Duodenal mucosa (tissue), 2 donors: Measurements from ENCODE around the gene ZNF416.

Experiments used
- H3K27ac ChIP-seq: one replicate; pipeline ENCODE4 v1.7.0; 2013; ENCODE audit warnings: low read depth, low read length
- H3K27me3 ChIP-seq, 2 donors: one replicate each; pipeline ENCODE4 v1.7.0; 2013; ENCODE audit warnings: low read length in 2 of 2, control low read depth in 1 of 2; ENCODE audit not compliant: insufficient read depth in 2 of 2, control insufficient read depth in 1 of 2
- H3K36me3 ChIP-seq, 2 donors: one replicate each; pipeline ENCODE4 v1.7.0; 2013; ENCODE audit warnings: low read length in 2 of 2, control low read depth in 1 of 2; ENCODE audit not compliant: insufficient read depth in 2 of 2, control insufficient read depth in 1 of 2
- H3K4me1 ChIP-seq, 2 donors: one replicate each; pipeline ENCODE4 v1.7.0; 2013; ENCODE audit warnings: low read length in 2 of 2, control low read depth in 1 of 2; ENCODE audit not compliant: insufficient read depth in 2 of 2, control insufficient read depth in 1 of 2
- H3K4me3 ChIP-seq, 2 donors: one replicate each; pipeline ENCODE4 v1.7.0; 2013; ENCODE audit warnings: low read length in 2 of 2, low read depth in 1 of 2
- H3K9ac ChIP-seq, 2 donors: one replicate each; pipeline ENCODE4 v1.7.0; 2013; ENCODE audit warnings: low read length in 2 of 2, low read depth in 1 of 2
- H3K9me3 ChIP-seq, 2 donors: one replicate each; pipeline ENCODE4 v1.7.0; 2013; ENCODE audit warnings: low read length in 2 of 2, control low read depth in 1 of 2; ENCODE audit not compliant: control insufficient read depth in 1 of 2

The ZNF416 gene

DNA sequence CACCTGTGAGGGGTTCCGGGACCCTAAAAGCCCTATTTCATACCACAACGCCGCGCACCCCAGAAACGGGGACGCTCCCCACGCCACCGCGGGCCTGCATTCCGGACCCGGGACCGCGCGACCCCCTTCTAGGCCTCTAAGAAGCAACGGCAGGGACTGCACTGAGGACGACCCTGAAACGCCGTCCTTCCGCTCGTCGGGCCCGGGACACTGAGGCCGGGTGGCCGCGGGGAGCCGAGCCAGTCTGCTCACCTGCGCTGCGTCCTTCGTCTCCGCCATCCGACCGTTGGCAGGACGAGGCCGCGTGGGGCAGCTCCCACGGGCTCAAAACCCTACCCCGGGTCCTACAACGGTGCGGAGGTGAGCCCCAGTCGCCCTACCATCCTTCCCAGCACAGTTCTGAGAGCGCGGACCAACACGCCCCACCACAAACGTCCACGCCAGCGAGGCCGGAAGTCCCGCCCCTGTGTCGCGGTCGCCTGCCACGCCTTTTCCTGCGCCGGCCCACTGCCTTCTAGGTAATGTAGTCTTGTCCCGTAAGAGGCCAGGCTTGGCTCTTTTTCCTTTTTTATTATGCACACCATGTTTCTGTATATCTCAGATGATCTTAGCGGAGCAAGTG is 19.2 kb downstream of the ZNF416 start, which contains the start of gene ZNF550:
TSS of gene ZNF550 (minus strand) at position 460 of the 622 bp plus-strand sequence. CDS start at position 279, 181 bp downstream.
- H3K9ac ChIP-seq, result peak within 1 kb of the TSS; percentile 85 to 93
- no peaks in the 10 kb centered on the region for H3K27me3 ChIP-seq
- peaks cover 8 to 17% of the 10 kb centered on the region in 2 donors for H3K4me1 ChIP-seq
- peak within 1 kb of the TSS; percentile 63 for H3K27ac ChIP-seq
- peaks cover 25 to 35% of the 10 kb centered on the region in 2 donors for H3K9me3 ChIP-seq
- H3K36me3 ChIP-seq, result peaks cover 20 to 22% of the 10 kb centered on the region in 2 donors
- peak within 1 kb of the TSS; percentile 89 to 99 for H3K4me3 ChIP-seq

DNA sequence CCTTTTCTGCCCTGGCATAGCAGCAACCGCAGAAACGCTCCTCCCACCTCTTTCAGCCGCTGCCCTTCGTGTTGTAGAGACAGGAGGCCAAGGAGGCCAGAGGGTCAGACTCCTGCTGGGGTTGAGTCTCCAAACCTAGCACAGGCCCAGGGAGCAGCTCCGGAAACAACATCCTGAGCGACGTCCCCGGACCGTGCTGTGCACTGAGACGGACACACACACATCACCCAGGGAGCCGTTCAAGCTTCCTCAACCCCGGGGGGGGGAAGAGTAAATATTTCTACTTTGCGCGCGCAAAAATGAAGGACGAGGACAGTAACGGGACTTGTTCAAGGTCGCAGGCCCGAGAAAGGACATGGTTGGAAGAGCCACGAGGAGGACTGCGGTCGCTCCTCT is 19.7 kb downstream of the ZNF416 start:
- Histone ChIP-seq H3K9me3 (peaks cover 26 to 35% of the 10 kb centered on the region in 2 donors), H3K9ac (peak overlapping the region; percentile 85 to 93), H3K27ac (no peak overlapping the region), H3K4me1 (peaks cover 8 to 17% of the 10 kb centered on the region in 2 donors), H3K4me3 (peak overlapping the region; percentile 89 to 99), H3K27me3 (no peaks in the 10 kb centered on the region), H3K36me3 (peaks cover 23 to 27% of the 10 kb centered on the region in 2 donors)

DNA sequence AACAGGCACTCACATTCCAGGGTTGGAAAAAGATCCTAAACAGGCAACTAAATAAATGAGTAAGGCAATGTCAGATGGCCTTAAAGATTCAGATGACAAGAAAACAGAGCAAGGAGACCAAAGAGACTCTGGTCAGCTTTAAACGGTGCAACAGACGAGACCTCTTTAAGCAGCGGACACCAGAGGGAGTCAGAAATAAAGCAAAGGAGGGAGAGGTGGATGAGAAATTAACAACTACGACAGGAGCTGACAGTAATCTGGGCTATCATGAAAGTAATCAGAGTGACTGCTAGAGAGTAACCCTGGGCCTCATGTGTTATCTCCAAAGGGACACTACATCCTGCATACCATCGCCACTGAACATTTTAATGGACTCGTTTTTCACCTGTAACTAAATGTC is 20.2 kb downstream of the ZNF416 start:
- Histone ChIP-seq H3K9me3 (peaks cover 31 to 34% of the 10 kb centered on the region in 2 donors), H3K27ac (no peak overlapping the region), H3K27me3 (no peaks in the 10 kb centered on the region)

DNA sequence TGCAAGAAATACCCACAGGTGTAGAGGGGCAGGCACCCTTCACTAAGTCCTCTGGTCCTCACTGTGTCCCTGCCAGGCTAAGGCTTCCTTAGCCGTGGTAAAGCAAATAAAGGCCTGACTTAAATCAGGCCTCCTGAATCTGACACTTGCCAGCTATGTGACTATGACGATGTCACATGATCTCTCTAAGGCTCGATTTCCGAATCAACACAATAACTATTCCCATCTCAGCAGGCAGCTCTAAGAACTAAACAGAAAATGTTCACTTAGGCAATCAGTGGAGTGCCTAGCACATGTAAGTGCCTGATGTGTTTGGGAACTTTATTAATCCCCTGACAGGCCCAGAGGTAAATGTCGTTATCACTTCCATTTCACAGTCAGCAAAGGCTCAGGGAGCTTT is 21.1 kb downstream of the ZNF416 start:
- Histone ChIP-seq H3K27me3 (no peaks in the 10 kb centered on the region), H3K9ac (no peak overlapping the region), H3K9me3 (peaks cover 39% of the 10 kb centered on the region in 2 donors), H3K27ac (no peak overlapping the region), H3K4me3 (peak overlapping the region in 1 of 2 donors; percentile 99), H3K4me1 (peaks cover 8 to 17% of the 10 kb centered on the region in 2 donors), H3K36me3 (peaks cover 26 to 41% of the 10 kb centered on the region in 2 donors)

More for the DNA sequence above, 20.2 kb downstream of the ZNF416 start:
- H3K9ac ChIP-seq, result peak overlapping the region; percentile 85 to 93
- peaks cover 23 to 32% of the 10 kb centered on the region in 2 donors for H3K36me3 ChIP-seq
- peak overlapping the region; percentile 89 to 99 for H3K4me3 ChIP-seq
- peaks cover 8 to 17% of the 10 kb centered on the region in 2 donors for H3K4me1 ChIP-seq

DNA sequence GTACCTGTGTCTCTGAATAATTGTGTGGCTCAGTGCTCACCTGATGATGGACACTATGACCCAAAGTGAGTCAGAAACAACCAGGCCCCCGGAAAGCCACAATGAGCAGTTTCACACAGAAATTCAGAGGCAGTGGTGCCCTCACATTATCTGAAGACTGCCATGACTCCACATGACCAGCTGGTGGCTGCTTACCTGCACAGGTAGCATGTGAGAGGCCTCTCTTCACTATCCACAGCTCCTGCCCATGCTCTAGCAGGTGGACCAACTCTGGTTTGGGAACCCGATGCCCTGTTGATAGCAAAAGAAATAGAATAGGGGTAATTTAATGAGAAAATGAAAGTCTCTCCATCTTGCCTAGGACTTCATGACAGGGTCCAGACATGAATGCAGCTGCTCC is 26.3 kb downstream of the ZNF416 start:
- Histone ChIP-seq H3K27me3 (no peaks in the 10 kb centered on the region), H3K9ac (no peak overlapping the region), H3K36me3 (peaks cover 64 to 91% of the 10 kb centered on the region in 2 donors), H3K9me3 (peaks cover 73 to 84% of the 10 kb centered on the region in 2 donors), H3K27ac (no peak overlapping the region), H3K4me1 (no peaks in the 10 kb centered on the region), H3K4me3 (peak overlapping the region; percentile 43 to 46)

GRCh38 chr19:57546513-57546912 is 32.2 kb downstream of the ZNF416 start:
- Histone ChIP-seq H3K27me3 (no peaks in the 10 kb centered on the region), H3K4me1 (no peaks in the 10 kb centered on the region), H3K36me3 (peaks cover 62 to 80% of the 10 kb centered on the region in 2 donors), H3K9ac (no peak overlapping the region), H3K4me3 (peak overlapping the region; percentile 27 to 47), H3K9me3 (peaks cover 81 to 95% of the 10 kb centered on the region in 2 donors), H3K27ac (no peak overlapping the region)

DNA sequence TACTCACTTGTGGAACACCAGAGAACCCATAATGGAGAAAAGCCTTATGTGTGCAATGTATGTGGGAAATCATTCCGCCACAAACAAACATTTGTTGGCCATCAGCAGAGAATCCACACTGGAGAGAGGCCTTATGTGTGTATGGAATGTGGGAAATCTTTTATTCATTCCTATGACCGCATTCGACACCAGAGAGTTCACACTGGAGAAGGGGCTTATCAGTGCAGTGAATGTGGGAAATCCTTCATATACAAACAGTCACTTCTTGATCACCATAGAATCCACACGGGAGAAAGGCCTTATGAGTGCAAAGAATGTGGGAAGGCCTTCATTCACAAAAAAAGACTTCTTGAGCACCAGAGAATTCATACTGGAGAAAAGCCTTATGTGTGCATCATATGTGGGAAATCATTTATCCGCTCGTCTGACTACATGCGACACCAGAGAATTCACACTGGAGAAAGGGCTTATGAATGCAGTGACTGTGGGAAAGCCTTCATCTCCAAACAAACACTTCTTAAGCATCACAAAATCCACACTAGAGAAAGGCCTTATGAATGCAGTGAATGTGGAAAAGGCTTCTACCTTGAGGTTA is 40.7 kb downstream of the ZNF416 start:
- peaks cover 86 to 98% of the 10 kb centered on the region in 2 donors for H3K9me3 ChIP-seq
- peak overlapping the region in 1 of 2 donors; percentile 53 for H3K4me3 ChIP-seq
- H3K27me3 ChIP-seq, result no peaks in the 10 kb centered on the region
- no peak overlapping the region for H3K27ac ChIP-seq
- no peaks in the 10 kb centered on the region for H3K4me1 ChIP-seq
- H3K9ac ChIP-seq, result no peak overlapping the region
- peaks cover 67 to 82% of the 10 kb centered on the region in 2 donors for H3K36me3 ChIP-seq

- peaks cover 8 to 9% of the 10 kb centered on the region in 2 donors for H3K4me1 ChIP-seq
- H3K9ac ChIP-seq, result peak within 1 kb of the TSS; percentile 66 to 71
- no peaks in the 10 kb centered on the region for H3K27me3 ChIP-seq
- peaks cover 18 to 24% of the 10 kb centered on the region in 2 donors for H3K9me3 ChIP-seq
- H3K36me3 ChIP-seq, result peaks cover 12 to 17% of the 10 kb centered on the region in 2 donors
- no peak within 1 kb of the TSS for H3K27ac ChIP-seq
- peak within 1 kb of the TSS; percentile 86 to 87 for H3K4me3 ChIP-seq
Observed at GRCh38 chr19:57527136-57527881, 51.4 kb downstream of the ZNF416 start, which contains the start of gene ZNF549. TSS of gene ZNF549 (plus strand) at chr19:57527356. CDS start at chr19:57527574, 218 bp downstream.
